Stimulated activated CD8-positive, alpha-beta memory T cell treated with anti-CD3 and anti-CD28 coated beads, Interleukin-12 subunit alpha, Interleukin-12 subunit beta, amount 100 ng/mL, for 4 hours (primary cell): Measurements from ENCODE around the gene PAIP2B.

Experiments
- DNase-seq: peaks from one replicate; pipeline ENCODE4 v3.0.0-alpha.2; 2020; ENCODE audit warnings: low read depth

PAIP2B gene

GRCh38 chr2:71153585-71154224, 73.2 kb downstream of the PAIP2B start:
- DNase-seq = no peak

DNA sequence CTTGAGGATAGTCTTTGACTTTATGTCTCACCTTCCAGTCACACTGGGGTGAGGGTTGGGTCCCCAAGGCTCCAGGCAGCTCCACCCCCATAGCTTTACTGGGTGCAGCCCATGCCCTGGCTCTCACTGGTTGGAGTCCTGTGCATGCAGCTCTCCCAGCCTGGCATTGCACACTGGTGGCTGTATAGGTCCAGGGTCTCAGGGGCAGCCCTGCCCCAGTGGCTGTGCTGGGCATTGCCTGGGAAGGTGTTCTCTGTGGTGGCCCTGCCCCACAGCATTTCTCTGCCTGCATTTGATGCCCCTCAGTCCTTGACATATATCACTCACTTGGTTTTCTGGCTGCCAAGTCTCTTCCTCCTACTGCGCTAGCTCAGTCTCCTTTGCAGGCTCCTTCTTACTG, 75.3 kb downstream of the PAIP2B start:
- no peak for DNase-seq

DNA sequence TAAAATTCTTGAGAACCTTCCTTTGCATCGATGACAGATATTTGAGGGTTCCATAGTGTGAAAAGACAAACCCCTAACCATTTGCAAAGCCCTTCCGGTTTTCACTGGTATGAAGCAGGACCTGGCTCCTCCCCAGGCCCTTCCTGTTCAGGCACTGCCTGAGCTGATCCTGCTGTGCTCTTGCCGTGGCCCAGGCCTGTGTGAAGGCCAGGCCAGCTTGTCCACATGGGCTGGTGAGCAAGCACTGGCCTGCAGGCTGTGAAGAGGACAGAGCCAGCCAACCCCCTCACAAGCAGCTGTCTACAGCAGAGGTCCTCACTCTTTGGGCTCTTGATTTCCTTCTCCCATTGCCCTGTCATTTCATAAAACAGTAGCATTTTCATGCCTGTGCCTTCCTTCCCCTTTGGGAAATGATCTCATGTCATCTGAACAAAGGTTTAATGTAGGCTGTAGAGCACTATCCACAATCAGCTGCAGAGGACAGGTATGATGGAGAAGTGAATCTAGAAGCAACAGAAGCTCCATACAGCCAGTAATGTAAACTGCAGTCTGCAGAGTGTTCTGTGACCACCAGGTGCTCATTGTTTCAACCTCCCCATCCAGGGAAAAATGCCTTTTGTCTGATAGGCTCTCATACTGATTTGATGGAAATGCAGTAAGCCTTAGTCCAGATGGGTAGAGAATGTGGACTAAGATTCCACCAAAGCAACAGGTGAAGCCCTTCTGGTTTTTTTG, 76.7 kb downstream of the PAIP2B start:
- no peak for DNase-seq

DNA sequence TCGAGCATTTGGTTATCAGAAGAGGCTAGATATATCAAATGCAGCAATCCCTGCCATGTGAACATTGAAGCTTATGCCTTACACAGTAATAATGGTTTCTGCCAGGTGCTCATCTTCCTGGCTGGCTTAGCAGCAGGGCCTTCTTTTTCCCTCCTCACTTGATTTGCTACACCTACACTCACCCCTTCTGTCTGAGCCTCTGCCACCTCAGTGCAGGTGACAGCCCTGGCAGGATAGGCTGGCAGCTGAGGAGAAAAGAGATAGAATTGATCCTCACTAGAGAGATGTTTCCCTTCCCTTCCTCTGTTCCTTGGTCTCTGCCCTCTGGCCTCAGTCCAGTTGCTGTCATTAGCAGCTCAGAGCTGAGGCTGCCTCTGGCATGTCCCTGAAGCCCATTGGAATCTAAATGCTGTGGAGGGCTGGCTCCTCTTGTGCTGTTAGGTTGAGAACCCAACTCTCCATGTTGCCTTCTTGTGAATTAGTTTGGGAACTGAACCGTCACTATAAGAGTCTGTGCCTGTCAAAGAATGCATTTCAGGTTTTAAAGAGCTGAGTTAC, 78.3 kb downstream of the PAIP2B start:
- DNase-seq = no peak

- no peak for DNase-seq
Observed at GRCh38 chr2:71143782-71144181, 83.1 kb downstream of the PAIP2B start.

GRCh38 chr2:71136174-71136573, 90.7 kb downstream of the PAIP2B start:
- DNase-seq = no peak

DNA sequence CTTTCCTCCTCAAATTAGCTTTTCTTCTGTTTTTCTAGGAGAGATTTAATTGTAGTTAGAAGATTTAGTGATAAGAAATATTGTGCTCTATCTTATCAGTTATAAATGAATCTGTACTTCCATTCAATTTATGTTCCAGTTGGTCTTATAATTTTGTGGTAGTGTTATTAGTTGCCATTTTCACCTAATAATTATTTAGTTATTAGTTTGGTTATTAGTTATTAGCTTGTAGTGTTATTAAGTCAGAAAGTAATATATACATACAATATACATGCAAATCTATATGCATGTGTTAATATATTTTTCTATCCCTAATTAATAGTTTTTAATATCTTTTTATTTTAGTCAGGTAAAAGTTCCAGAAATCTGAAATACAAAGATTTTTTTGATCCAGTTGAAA, 93.3 kb downstream of the PAIP2B start:
- no peak for DNase-seq
